ENCODE measurements around the gene CCDC85A.

DNA sequence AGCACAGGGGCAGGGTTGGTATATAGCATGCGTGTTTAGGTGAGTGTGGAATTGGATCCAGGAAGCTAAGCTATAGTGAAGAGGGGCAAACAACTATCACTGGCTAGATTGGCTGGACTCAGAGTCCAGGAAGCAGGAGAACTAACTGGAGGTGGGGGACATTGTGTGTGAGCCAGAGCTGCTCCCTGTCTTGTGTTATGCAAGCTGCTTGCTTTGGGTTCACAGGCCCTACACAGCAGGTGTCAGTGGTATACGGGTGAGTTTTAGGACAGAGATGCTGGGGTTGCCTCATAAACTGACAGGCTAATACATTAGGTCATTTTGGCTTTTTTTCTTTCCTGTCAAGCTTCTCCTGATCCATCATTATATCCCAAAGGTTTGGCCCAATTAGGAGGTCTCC is 87.5 kb downstream of the CCDC85A start:
- TF ChIP-seq POLR2A (IDR thresholded peaks at IDR 0.05), result no peak
- TF ChIP-seq CTCF (IDR thresholded peaks at IDR 0.05), result no peak
